Neural progenitor cell (in vitro differentiated cells): ENCODE results near the gene SCART1. TPM values are rescaled to one million over a fixed set of nuclear protein-coding genes. Genes with fewer than 3 reads are reported as not detected.

Experiments
- DNase-seq: peaks from one replicate; pipeline ENCODE4 v3.0.0-alpha.2; 2016; ENCODE audit warnings: low spot score
- H2AFZ ChIP-seq: fragments of 200-600 bp; sonication (generic); replicated peaks from 2 replicates; pipeline ENCODE4 v1.6.1; 2016; ENCODE audit warnings: antibody characterized with exemption
- H3F3A ChIP-seq: fragments of 200-600 bp; sonication (generic); 2 replicates; pipeline ENCODE4 v1.6.1; 2016; ENCODE audit warnings: antibody characterized with exemption, low read depth
- H3K27ac ChIP-seq: fragments of 200-600 bp; sonication (generic); 2 replicates; pipeline ENCODE4 v1.5.1; 2016; ENCODE audit warnings: mild to moderate bottlenecking
- H3K27me3 ChIP-seq: fragments of 200-600 bp; sonication (generic); 2 replicates; pipeline ENCODE4 v1.6.1; 2016; ENCODE audit warnings: mild to moderate bottlenecking, moderate library complexity
- H3K36me3 ChIP-seq: fragments of 200-600 bp; sonication (generic); 2 replicates; pipeline ENCODE4 v1.5.1; 2016
- H3K4me1 ChIP-seq: fragments of 200-600 bp; sonication (generic); 2 replicates; pipeline ENCODE4 v1.6.1; 2016; ENCODE audit warnings: mixed run types
- H3K4me2 ChIP-seq: fragments of 200-600 bp; sonication (generic); 2 replicates; pipeline ENCODE4 v1.6.1; 2016
- H3K4me3 ChIP-seq: fragments of 200-600 bp; sonication (generic); 2 replicates; pipeline ENCODE4 v1.5.1; 2016
- H3K79me2 ChIP-seq: fragments of 200-600 bp; sonication (generic); 2 replicates; pipeline ENCODE4 v1.6.1; 2016; ENCODE audit warnings: low read depth
- H3K9ac ChIP-seq: fragments of 200-600 bp; sonication (generic); 2 replicates; pipeline ENCODE4 v1.6.1; 2016
- H3K9me3 ChIP-seq: fragments of 200-600 bp; sonication (generic); 2 replicates; pipeline ENCODE4 v1.5.1; 2016; ENCODE audit warnings: low read depth
- H4K20me1 ChIP-seq: fragments of 200-600 bp; sonication (generic); 2 replicates; pipeline ENCODE4 v1.6.1; 2016; ENCODE audit warnings: low read depth
- H3K27ac Mint-ChIP-seq: 3 replicates; pipeline ENCODE4 v1.8.0; 2021; ENCODE audit warnings: mixed read lengths
- H3K27me3 Mint-ChIP-seq: 2 replicates; pipeline ENCODE4 v1.8.0; 2022; ENCODE audit warnings: low read depth, mild to moderate bottlenecking, inconsistent platforms, moderate library complexity, mixed read lengths; ENCODE audit not compliant: insufficient read depth
- H3K36me3 Mint-ChIP-seq: 3 replicates; pipeline ENCODE4 v1.8.0; 2021; ENCODE audit warnings: mixed read lengths
- H3K4me1 Mint-ChIP-seq: 3 replicates; pipeline ENCODE4 v1.8.0; 2021; ENCODE audit warnings: mixed read lengths
- H3K4me3 Mint-ChIP-seq: 3 replicates; pipeline ENCODE4 v1.8.0; 2021; ENCODE audit warnings: mild to moderate bottlenecking, moderate library complexity, mixed read lengths
- H3K9me3 Mint-ChIP-seq: 3 replicates; pipeline ENCODE4 v1.8.0; 2020; ENCODE audit warnings: mixed read lengths
- EZH2 ChIP-seq: fragments of 200-600 bp; sonication (generic); IDR thresholded peaks from 2 replicates; pipeline ENCODE4 v1.6.1; 2017; ENCODE audit warnings: antibody characterized with exemption, mild to moderate bottlenecking, moderate library complexity
- EZH2phosphoT487 ChIP-seq: fragments of 200-600 bp; sonication (generic); IDR thresholded peaks from 2 replicates; pipeline ENCODE4 v1.6.1; 2017; ENCODE audit warnings: antibody characterized with exemption
- total RNA-seq: library from RNA; depleted of rRNA; stranded (reverse); fragments of >200 nt; gene quantifications from 2 replicates; pipeline ENCODE4 v1.2.3, GENCODE V29; 2015; ENCODE audit warnings: low replicate concordance
- TF ChIP-seq, protein P1 (sequence below): fragments of 200-600 bp; sonication (generic); IDR thresholded peaks from 2 replicates; pipeline ENCODE4 v1.5.1; 2017; ENCODE audit warnings: antibody characterized with exemption, mild to moderate bottlenecking

The SCART1 gene
- total RNA-seq, 1 donor from 2014 or later = 0.49 TPM

DNA sequence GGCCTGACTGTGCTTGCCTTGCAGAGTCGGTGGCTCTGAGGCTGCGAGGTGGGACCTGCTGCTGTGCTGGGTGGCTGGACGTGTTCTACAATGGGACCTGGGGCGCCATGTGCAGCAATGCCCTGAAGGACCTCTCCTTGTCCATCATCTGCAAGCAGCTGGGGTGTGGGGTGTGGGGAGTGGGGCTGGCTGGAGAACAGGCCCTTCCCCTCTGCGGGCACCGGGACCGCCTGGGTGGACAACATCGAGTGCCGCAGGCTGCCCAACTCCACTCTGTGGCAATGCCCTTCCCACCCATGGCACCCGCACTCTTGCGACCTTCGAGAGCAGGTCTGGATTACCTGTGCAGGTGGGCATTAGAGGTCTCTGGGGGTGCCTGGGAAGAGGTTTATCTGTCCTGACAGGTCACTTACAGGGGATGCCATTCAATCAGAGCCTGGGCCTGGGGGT is 10.9 kb downstream of the SCART1 start:
- Histone ChIP-seq H3F3A (no peaks in the 10 kb centered on the region), H3K4me2 (no peak overlapping the region), H3K9ac (no peak overlapping the region), H3K27me3 (no peaks in the 10 kb centered on the region), H3K27ac (no peak overlapping the region), H2AFZ (no peak overlapping the region), H3K4me3 (no peak overlapping the region), H3K79me2 (no peaks in the 10 kb centered on the region), H3K4me1 (no peaks in the 10 kb centered on the region), H3K9me3 (no peaks in the 10 kb centered on the region), H4K20me1 (no peaks in the 10 kb centered on the region), H3K36me3 (no peaks in the 10 kb centered on the region)
- peaks cover 24% of the 10 kb centered on the region for H3K9me3 Mint-ChIP-seq
- no peak for DNase-seq
- peaks cover 3% of the 10 kb centered on the region for H3K36me3 Mint-ChIP-seq
- TF ChIP-seq EZH2phosphoT487 = no peak
- TF ChIP-seq EZH2 = no peak
- TF ChIP-seq, protein P1, sequence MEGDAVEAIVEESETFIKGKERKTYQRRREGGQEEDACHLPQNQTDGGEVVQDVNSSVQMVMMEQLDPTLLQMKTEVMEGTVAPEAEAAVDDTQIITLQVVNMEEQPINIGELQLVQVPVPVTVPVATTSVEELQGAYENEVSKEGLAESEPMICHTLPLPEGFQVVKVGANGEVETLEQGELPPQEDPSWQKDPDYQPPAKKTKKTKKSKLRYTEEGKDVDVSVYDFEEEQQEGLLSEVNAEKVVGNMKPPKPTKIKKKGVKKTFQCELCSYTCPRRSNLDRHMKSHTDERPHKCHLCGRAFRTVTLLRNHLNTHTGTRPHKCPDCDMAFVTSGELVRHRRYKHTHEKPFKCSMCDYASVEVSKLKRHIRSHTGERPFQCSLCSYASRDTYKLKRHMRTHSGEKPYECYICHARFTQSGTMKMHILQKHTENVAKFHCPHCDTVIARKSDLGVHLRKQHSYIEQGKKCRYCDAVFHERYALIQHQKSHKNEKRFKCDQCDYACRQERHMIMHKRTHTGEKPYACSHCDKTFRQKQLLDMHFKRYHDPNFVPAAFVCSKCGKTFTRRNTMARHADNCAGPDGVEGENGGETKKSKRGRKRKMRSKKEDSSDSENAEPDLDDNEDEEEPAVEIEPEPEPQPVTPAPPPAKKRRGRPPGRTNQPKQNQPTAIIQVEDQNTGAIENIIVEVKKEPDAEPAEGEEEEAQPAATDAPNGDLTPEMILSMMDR = no peak
- no peak overlapping the region for H3K4me3 Mint-ChIP-seq
- H3K27me3 Mint-ChIP-seq = peaks cover 8% of the 10 kb centered on the region
- H3K27ac Mint-ChIP-seq = no peak overlapping the region
- H3K4me1 Mint-ChIP-seq = no peaks in the 10 kb centered on the region

DNA sequence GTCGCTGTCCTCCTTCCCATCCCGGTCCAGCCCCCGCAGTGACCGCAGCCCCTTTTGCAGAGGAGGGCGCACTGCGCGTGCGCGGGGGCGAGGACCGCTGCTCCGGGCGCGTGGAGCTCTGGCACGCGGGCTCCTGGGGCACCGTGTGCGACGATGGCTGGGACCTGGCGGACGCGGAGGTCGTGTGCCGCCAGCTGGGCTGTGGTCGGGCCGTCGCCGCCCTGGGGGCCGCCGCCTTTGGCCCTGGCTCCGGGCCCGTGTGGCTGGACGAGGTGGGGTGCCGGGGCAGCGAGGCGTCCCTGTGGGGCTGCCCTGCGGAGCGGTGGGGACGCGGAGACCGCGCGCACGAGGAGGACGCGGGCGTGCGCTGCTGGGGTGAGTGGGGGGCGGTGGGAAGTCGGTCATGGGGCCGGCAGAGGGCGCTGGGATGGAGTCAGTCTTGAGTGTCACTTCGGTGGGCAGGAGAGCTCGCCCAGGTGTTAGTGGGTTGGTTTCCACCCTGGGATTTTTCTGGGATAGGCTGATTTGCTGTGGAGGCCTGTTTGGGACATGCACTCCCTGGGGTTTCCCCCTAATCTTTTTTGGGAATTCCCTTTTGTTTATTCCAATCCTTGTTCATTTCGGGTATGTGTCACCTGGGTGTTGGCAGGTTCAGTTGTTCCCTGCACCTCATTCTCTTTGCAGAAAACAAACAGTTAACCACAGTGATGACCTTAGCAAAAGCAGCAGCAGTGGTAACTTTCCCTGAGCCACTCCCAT is 11.6 kb downstream of the SCART1 start:
- no peaks in the 10 kb centered on the region for H3K4me1 Mint-ChIP-seq
- H3K9me3 Mint-ChIP-seq = peaks cover 22% of the 10 kb centered on the region
- Histone ChIP-seq H3K9me3 (peaks cover 3% of the 10 kb centered on the region), H3K9ac (no peak overlapping the region), H3K4me2 (no peak overlapping the region), H3K27me3 (no peaks in the 10 kb centered on the region), H4K20me1 (no peaks in the 10 kb centered on the region), H3K4me3 (no peak overlapping the region), H3K27ac (no peak overlapping the region), H3K36me3 (no peaks in the 10 kb centered on the region), H3F3A (no peaks in the 10 kb centered on the region), H3K79me2 (no peaks in the 10 kb centered on the region), H3K4me1 (no peaks in the 10 kb centered on the region), H2AFZ (no peak overlapping the region)
- TF ChIP-seq EZH2phosphoT487 = no peak
- TF ChIP-seq EZH2 = no peak
- TF ChIP-seq, protein P1 = no peak
- no peak overlapping the region for H3K27ac Mint-ChIP-seq
- no peak overlapping the region for H3K4me3 Mint-ChIP-seq
- DNase-seq = no peak
- H3K27me3 Mint-ChIP-seq = peaks cover 8% of the 10 kb centered on the region
- no peaks in the 10 kb centered on the region for H3K36me3 Mint-ChIP-seq

DNA sequence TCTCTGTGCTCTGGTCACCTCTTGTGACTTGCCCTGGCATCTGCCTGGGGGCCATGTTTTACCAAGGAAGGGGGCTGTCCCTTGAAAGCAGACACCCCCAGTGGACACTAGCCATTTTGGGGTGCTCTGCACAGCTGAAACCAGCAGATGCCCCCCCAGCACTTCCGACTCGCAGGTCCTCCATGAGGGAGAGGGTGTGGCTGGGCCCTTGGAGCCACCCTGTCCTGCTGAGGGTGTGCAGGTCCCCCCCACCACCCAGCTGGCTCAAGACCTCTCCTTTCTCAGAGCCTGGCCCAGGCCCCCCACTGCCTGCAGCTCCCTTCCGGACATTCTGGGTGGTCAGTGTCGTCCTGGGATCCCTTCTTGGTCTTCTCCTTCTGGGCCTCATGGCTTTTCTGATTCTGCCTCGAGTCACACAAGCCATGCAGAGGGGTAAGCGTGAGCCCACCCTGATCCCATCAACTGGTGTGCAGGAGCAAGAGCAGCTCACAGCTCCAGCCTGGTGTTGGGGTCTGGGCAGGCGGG is 12.3 kb downstream of the SCART1 start:
- H3K36me3 Mint-ChIP-seq = no peaks in the 10 kb centered on the region
- no peak overlapping the region for H2AFZ ChIP-seq
- H3K9me3 Mint-ChIP-seq = peaks cover 19% of the 10 kb centered on the region
- no peaks in the 10 kb centered on the region for H3K4me1 ChIP-seq
- H3K9me3 ChIP-seq = peaks cover 3% of the 10 kb centered on the region
- no peak overlapping the region for H3K27ac Mint-ChIP-seq
- no peak overlapping the region for H3K4me3 ChIP-seq
- H3K4me1 Mint-ChIP-seq = no peaks in the 10 kb centered on the region
- TF ChIP-seq EZH2 = no peak
- no peak for TF ChIP-seq EZH2phosphoT487
- TF ChIP-seq, protein P1 = no peak
- H3K4me2 ChIP-seq = no peak overlapping the region
- H3F3A ChIP-seq = no peaks in the 10 kb centered on the region
- peaks cover 8% of the 10 kb centered on the region for H3K27me3 Mint-ChIP-seq
- H3K27ac ChIP-seq = no peak overlapping the region
- no peak overlapping the region for H3K9ac ChIP-seq
- H3K27me3 ChIP-seq = no peaks in the 10 kb centered on the region
- no peaks in the 10 kb centered on the region for H3K36me3 ChIP-seq
- no peak overlapping the region for H3K4me3 Mint-ChIP-seq
- H4K20me1 ChIP-seq = no peaks in the 10 kb centered on the region
- no peak for DNase-seq
- H3K79me2 ChIP-seq = no peaks in the 10 kb centered on the region
